ENCODE data around the gene CD44.

Gene CD44

DNA sequence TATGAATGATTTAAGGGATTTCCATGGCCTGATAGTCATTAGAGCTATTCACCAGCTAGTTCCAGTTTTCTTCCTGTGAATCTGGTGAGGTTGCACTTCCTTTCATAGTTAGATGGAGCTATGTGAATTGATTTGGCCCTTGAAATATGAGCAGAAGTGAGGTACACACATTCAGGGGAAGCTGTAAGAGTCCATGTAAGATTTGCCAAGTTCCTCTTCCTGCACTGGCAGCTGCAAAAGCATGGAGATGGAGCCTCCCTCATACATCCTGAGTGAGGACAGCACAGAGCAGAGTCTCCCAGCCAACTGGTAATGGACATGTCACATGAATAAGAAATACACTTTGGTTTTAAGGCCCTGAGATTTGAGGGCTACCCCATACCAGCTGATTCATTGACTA, 111.7 kb downstream of the CD44 start:
- H3K4me3 ChIP-seq (ENCODE audit: low read depth, low read length), result no peak overlapping the region
- DNase-seq (ENCODE audit: low read depth), result no peak
- no peak for TF ChIP-seq CTCF (IDR thresholded peaks at IDR 0.05; ENCODE audit: control insufficient read depth, extremely low read depth, insufficient read depth)

DNA sequence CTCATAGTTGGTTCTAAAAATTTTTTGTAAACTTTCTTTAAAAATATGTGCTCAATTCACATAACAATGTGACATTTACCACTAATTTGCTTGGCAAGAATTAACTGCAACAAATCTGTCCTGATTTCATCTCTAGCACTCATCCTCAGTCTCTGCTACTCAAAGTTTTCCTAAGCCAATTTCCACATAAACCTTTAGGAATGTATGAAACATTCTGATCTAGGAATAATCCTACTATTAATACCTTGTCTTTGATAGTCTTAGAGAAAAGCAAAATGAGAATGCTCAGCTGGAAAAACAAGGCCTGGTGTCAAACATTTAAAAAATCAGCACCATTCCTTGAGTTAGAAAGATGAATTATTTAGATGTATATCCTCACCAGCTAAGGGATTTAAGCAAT, 114.3 kb downstream of the CD44 start:
- H3K4me3 ChIP-seq (ENCODE audit: low read depth, low read length), result no peak overlapping the region
- no peak for TF ChIP-seq CTCF (IDR thresholded peaks at IDR 0.05; ENCODE audit: control insufficient read depth, extremely low read depth, insufficient read depth)
- no peak for DNase-seq (ENCODE audit: low read depth)

DNA sequence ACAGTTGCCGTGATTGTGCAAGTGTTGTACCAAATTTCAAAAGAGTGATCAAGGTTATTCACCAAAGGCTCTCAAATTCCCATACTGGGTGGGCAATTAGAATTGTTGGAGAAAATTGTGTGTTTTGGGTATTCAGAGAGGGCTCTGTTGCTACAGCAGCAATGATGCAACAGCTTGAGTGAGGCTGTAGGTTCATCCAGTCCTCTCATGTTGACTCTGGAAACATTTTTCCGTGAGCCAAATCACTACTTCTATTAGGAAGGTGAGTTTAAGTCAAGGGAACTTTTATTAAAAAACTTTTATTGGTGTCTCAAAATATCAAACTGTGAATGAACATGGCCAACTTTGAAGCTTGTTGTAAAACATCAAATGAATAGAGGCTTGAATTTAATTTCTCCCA, 116.5 kb downstream of the CD44 start:
- no peak for TF ChIP-seq CTCF (IDR thresholded peaks at IDR 0.05; ENCODE audit: control insufficient read depth, extremely low read depth, insufficient read depth)
- H3K4me3 ChIP-seq (ENCODE audit: low read depth, low read length), result no peak overlapping the region
- peak; percentile 82 for DNase-seq (ENCODE audit: low read depth)

- H3K4me3 ChIP-seq (ENCODE audit: low read depth, low read length), result no peak overlapping the region
- no peak for DNase-seq (ENCODE audit: low read depth)
- no peak for TF ChIP-seq CTCF (IDR thresholded peaks at IDR 0.05; ENCODE audit: control insufficient read depth, extremely low read depth, insufficient read depth)
Observed at GRCh38 chr11:35256296-35256695, 117.3 kb downstream of the CD44 start.

DNA sequence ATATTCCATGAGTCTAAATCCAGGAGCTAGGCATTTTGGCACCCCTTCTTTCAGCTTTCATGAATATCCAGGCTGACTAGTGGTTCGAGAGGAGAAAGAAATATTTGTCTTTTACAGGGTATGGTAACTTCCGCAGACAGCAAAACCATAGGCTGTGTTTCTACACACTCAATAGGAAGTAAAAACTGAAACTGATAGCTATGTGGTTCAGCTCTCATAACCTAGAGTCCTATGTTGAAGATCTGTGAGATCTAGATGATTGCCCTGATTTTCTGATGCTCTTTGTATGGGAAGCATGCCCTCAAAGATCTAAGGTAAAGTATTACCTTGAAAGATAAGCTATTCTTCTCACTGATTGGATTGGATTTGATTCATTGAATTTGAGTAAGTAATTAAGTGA, 118.3 kb downstream of the CD44 start:
- no peak overlapping the region for H3K4me3 ChIP-seq (ENCODE audit: low read depth, low read length)
- TF ChIP-seq CTCF (IDR thresholded peaks at IDR 0.05; ENCODE audit: control insufficient read depth, extremely low read depth, insufficient read depth), result no peak
- no peak for DNase-seq (ENCODE audit: low read depth)

DNA sequence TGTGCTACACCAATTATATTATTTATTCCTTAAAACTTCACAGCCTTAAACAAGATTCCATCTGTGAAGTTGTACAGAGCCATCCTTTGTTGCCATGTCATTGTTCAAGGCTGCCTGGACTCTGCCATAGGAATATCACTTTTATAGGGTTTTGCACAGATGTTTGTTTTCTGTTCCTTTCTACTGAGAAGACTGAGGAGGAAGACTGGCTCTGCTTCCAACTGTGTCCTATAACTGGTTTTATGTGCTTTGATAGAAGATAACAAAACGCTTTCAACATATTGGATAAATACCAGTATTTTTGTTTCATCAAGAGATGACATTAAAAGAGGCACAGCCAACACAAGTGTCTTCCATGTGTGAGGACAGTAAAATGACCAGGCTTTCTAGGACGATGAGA, 120.6 kb downstream of the CD44 start:
- DNase-seq (ENCODE audit: low read depth), result peak; percentile 93
- H3K4me3 ChIP-seq (ENCODE audit: low read depth, low read length), result no peak overlapping the region
- no peak for TF ChIP-seq CTCF (IDR thresholded peaks at IDR 0.05; ENCODE audit: control insufficient read depth, extremely low read depth, insufficient read depth)

DNA sequence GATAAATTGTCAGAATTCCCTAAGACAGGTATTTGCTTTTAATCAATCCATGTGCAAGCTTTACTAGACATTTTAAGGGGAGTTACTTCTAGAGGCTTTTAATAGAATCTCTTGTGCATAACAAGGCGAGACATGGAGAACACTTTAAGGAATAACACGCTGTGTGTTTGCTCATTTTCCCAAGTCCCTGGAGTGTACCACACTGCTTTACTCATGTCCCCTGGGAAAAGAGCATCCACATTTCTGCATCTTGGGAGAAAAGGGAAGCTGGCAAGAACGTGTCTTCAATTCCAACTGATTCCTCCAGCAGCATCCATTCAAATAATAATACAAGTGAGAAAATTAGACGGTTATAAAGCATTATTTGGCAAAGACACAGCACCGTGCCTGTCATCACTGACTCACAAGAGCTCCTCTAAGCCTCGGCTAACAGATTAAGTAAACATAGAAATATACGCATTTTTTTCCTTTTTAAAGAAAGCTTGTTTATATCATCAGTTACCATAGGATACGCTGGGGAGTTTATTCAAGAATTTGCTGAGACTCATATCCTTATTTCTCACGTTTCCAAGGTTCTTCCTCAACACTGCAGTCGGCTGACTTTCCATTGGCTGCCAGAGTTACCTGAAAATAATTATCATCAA, 121.5 kb downstream of the CD44 start:
- H3K4me3 ChIP-seq (ENCODE audit: low read depth, low read length), result no peak overlapping the region
- DNase-seq (ENCODE audit: low read depth), result no peak

More for the DNA sequence above, 121.5 kb downstream of the CD44 start:
- TF ChIP-seq CTCF (IDR thresholded peaks at IDR 0.05; ENCODE audit: control insufficient read depth, extremely low read depth, insufficient read depth), result no peak

Measured in LNCaP clone FGC (cell line).